SHP77 (cell line): ENCODE results near the gene PXMP2.

ENCODE experiments used
- DNase-seq, 2 experiments: peaks; one replicate each; lab custom pipeline; 2025; lab: John Stamatoyannopoulos, UW

Gene PXMP2

DNA sequence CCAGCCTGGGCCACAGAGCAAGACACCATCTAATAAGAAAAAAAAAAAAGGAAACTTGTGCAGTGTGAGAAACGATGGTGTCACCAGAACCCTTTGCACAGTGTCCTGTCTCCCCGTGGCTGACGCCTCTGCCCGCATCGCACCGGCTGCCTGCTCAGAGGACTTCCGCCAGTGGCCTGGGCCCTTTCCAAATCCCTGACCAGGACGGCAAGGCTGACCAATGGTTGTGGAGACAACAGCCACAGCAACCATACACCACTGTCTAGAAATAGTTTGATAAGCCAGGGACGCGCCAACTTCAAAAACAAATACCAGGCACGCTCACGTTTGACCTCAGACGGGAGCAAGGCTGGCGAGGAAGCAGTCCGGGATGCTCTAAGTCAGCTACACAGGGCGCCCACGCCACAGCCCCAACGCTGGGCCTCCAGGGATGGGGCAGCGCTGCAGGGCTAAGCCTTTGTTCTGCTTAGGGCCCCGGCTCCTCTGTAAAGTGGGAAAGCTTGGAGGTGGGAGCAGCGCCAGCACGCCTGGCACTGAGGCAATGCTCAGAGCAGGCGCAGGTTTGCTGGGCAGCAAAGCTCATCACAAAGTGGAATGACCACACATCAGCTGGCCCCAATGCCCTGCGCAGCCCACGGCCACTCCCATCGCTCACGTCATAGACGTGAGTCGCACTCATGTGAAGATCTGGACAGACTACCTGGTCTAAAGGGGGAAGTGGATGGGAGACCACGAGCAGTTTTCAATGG, 35.8 kb downstream of the PXMP2 start:
- DNase-seq: no peak

GRCh38 chr12:132723764-132724140, 36.4 kb downstream of the PXMP2 start:
- no peak for DNase-seq

- DNase-seq: no peak
Measured at GRCh38 chr12:132724506-132725241, 37.3 kb downstream of the PXMP2 start.

DNA sequence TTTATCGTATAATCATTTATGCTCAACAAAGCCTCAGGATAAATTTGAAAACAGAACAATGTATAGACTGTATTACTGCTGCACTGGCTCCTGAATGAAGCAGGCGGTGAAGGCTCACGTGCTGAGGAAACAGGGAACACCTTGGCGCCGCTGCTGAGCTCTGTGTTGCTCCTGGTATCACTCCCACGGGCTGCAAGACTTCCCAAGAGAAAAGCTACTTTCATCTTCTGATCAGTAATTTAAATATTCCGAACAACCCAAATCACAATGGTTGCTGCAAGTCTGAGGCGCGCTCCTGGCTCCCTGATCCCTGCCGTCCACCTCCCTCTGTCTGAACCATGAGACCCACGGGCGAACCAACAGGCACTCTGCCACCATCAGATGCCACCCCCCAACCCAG, 39.0 kb downstream of the PXMP2 start:
- DNase-seq: no peak

DNA sequence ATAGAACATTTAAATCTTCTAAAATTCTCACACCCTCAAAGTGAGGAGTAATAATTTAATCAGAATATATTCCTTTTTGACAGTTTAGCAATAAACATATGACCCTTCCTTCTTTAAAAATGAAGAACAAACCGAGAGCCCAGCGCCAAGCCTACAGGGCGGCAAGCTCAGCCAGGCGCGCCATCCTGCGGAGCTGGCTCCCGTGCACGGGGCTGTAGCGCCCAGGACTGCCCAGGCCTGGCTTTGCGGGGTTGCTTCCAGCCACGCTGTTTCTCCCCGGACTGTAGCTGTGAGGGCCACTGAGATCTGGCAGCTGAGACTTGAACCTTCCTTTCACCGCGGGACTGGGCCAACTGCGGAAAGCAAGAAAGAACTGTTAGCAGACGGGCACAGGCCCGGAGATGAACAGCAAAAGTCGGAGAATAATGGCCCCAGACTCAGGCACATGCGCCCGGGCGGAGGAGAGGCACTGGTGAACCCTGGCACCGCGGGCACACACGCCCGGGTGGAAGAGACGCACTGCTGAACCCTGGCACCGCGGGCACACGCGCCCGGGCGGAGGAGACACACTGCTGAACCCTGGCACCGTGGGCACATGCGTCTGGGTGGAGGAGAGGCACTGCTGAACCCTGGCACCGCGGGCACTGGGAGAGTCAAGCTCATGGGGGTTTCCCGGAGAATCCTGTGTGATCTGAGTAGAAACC, 39.9 kb downstream of the PXMP2 start:
- no peak for DNase-seq

DNA sequence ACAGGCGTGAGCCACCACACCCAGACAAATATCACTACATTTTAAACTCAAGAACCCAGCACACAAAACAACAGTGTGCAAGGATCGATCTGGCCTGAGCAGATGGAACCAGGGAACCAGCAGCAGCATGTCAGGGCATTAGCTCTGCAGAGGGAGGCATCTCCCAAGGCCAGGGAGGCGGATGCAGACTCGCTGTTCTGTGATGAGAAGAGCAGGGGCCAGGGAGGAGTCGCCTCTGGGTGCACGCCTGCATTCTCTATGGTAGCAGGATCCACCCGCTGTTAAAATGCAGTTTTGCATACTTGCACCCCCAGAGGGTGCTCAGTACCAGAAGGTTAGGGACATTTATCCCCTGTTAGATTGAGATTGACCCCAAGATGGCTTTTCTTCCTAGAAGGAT, 41.1 kb downstream of the PXMP2 start:
- DNase-seq: no peak

DNA sequence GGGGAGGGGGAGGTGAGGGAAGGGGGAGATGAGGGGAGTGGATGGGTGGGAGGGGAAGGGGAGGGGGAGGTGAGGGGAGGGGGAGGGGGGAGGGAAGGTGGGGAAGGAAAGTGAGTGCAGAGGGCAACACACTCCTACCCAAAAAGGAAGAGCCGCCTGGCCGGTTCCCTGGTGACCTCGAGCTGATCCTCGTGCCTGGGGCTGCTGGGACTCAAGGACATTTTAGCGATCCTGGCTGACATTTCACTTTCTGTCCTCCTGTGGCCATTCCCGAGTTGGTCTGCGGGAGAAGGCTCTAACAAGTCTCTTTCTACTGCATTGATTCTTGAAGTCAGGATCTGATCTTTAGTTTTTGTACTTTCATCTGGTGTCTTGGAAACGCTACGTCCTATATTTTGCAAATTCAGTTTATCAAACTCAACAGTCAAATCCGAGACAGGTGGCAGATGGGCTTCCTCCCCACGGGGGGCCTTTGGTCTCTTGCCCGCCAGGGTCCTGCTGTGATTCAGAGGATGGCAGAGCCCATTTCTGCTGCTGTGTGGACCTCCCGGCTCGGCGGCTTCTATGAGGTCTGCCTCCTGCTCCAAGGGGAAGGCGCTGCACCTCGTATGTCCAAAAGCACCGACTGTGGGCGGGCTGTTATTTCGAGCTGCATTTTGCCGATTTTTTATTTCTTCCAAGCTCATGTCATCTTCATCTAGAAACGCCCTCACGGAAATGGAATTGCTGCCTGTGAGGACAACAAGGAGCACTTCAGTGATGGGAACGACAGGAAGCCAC, 42.3 kb downstream of the PXMP2 start:
- no peak for DNase-seq

- no peak for DNase-seq
Measured at GRCh38 chr12:132730353-132730752, 43.0 kb downstream of the PXMP2 start.

GRCh38 chr12:132731574-132731973, 44.2 kb downstream of the PXMP2 start:
- DNase-seq: no peak

DNA sequence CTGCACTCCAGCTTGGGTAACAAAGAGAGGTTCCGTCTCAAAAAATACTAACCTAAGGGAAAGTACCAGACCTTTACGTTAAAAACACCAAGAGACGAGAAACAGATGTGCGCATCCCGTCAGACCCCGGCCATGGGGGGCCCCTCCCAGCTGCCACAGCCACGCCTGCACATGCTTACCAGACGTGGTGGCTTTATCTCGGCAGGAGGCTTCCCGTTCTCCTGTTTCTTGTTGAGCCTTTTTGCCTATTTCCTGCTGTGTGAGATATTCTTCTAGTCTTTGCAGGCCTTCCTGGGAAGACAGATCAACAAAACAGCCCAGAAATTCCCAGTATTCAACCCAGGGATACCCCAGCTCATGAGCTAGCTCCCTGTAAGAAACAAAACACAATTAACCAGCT, 46.8 kb downstream of the PXMP2 start:
- DNase-seq: no peak

DNA sequence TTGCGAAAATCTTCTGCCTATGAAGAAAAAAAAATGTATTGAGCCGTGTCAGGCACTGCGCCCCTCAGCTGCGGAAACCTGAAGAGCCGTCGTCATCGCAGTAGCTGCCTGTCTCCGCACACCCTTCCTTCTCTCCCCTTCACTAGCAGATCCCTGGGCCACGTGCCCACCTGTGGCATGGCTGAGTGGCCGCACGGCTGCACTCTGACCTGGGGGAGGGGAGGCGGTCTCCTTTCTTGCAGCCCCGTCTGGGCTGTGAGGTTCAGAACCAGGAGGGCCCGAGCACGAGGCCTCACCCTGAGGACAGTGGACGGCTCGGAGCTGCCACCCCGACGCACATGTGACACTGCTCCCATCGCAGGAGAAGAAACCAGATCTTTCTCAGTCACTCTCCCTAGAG, 48.1 kb downstream of the PXMP2 start:
- DNase-seq: no peak

- DNase-seq: no peak
Measured at GRCh38 chr12:132736378-132736777, 49.0 kb downstream of the PXMP2 start.

DNA sequence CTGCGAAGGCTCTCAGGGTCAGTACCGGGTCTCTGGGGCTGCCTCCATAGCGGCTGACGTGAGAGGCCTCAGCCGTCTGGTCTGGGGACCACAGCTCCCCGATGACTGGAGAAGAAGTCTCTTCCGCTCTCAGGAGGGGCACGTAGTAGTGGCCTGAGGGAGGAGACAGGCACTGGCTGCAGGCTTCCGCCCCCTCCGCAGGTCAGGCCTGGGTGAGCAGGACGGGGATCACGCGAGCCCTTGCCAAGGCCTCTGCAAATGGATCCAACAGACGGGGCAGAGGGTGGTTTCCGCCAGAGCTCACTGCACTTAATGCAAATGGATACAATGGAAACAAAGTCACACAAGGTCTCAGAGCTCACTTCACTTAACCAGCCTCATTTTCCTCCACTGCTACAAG, 49.5 kb downstream of the PXMP2 start:
- no peak for DNase-seq

- DNase-seq: no peak
Measured at GRCh38 chr12:132739600-132740312, 52.4 kb downstream of the PXMP2 start.

GRCh38 chr12:132740313-132740646, 52.9 kb downstream of the PXMP2 start:
- DNase-seq: no peak

DNA sequence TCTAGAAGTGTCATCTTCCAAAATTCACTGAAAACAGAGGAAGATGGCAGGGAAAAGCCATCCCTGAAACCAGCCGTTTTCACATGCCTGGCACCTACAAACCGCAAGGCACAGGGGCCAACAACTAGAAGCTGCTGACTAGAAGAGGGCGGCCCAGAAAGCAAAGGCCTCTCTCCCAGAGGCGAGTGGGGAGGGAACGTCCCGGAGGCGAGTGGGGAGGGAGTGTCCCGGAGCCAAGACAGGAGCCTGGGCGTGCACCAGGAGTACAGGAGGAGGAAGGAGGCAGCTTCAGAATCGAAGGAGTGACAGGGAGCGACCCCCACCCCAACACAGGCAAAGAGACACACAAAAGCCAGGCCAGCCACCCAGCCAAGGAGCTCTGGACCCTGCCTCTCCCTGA, 53.3 kb downstream of the PXMP2 start:
- no peak for DNase-seq

DNA sequence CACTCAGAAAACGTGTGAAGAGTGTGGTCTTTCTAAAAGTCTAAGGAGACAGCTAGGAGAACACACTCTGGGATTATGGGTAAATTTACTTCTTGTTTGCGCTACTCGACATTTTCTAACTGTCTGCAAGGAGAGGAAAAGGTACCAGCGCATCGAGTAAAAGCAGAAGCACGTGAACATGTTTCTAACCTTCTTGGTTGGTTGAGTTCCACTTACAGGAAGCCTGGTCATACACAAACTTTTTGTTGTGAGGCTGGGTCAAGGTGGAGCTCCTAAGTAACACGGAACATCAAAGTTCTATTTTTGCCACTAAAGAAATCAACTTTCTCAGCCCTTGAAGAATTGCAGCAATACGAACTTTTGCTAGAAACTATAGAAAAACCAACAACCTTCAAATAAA, 54.2 kb downstream of the PXMP2 start:
- no peak for DNase-seq

DNA sequence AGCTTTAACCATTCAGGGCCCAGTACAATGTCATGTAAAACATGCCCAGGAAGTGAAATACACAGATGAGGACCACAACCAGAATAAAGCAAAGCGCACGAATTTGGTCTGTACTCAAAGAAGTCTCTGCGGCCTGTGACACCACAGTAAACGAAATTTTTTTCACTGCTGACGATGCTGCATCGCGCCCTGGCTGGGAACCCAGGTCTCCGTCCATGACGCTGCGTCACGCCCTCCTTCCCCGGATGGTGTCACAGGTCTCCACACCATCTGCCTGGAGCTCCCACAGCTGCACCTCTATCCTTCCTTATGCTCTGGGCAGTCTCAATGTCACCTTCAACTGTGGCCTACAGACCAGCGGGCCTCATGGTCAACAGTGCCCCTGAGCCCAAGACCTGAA, 56.4 kb downstream of the PXMP2 start:
- no peak for DNase-seq

DNA sequence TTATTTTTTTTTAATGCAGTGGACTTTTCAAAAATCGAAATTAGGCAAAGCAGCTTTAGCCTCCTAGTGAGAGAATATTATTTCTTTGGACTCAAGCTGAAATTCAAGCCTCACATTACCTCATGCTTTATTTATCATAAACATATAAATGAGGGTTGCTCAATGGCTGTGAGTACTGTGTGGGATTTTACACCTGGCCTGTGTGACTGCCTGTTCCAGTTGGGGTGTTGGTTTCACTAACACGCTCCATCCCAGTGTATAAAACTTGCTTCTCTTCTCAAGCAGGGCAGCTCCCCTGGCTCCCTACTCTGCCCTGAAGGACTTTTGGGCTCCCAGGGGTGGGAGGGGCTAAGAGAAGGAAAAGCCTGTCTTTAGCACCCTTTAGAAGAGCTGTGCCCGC, 59.2 kb downstream of the PXMP2 start:
- DNase-seq: no peak

DNA sequence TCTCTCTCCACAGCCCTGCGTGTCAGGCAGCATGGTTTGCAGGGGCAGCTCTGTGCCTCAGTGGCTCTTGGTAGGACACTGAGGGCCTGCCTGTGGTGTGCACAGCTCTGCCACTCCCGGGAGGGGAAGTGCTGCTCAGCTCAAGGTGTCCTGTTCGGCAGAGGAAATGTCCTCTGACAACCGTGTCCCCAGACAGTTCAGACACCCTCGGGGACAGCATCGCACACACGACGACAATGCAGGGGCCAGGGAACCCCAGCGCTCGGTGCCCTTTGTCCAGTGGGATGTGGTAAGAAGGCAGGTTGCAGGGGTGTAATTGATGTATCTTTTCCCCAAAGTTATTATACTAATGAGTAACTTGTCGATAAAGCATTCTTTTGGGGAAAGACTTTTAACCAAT, 60.0 kb downstream of the PXMP2 start:
- no peak for DNase-seq

GRCh38 chr12:132747896-132748295, 60.5 kb downstream of the PXMP2 start:
- DNase-seq: no peak

DNA sequence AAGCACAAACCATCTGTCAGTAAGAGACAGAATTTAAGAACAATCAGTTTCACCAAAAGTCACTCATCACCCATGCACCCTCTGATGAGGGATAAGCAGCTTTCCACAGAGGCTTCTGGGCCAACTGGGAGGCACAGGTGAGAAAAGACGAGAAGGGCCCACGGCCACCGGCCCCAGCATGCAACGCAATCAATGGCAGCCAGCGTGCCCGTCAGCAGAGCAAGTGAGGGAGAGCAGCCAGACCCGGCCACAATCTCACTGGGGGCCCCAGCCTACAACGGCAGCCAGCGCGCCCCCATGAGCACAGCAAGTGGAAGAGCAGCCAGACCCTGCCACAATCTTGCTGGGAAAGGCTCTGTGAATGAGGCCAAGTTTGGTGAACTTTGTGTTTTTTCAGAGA, 60.9 kb downstream of the PXMP2 start:
- DNase-seq: no peak
